Activated CD4-positive, alpha-beta T cell treated with anti-CD3 and anti-CD28 coated beads for 24 hours (primary cell): ENCODE measurements around the gene RNF41.
"Not testable (repeated sequence)": the region's sequence is repeated elsewhere in the genome, so short reads cannot be mapped to it uniquely, and the experiment has no call there.

ENCODE experiments used
- DNase-seq, 2 donors: peaks; one replicate each; pipeline ENCODE4 v3.0.0-alpha.2; 2020; ENCODE audit warnings: low read depth in 2 of 2

RNF41 gene

DNA sequence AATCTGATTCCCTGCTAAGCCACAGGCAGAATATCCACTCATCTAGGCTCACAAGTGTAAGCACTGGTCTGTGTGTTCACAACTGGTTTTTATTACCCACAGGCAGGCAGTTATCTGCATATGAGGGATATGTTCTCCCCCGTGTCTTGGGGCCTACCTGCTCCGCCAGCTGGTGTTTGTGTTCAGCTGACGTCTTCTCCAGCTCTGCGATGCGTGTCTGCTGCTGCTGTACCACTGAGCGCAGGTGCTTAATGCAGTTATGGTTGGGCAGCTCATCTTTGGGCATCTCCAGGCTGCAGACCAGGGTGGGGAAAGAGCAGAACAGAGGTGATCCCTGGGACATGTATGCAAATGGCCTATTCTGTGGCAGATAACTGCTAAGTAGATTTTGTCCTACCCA is 13.7 kb downstream of the RNF41 start:
- DNase-seq: no peak

DNA sequence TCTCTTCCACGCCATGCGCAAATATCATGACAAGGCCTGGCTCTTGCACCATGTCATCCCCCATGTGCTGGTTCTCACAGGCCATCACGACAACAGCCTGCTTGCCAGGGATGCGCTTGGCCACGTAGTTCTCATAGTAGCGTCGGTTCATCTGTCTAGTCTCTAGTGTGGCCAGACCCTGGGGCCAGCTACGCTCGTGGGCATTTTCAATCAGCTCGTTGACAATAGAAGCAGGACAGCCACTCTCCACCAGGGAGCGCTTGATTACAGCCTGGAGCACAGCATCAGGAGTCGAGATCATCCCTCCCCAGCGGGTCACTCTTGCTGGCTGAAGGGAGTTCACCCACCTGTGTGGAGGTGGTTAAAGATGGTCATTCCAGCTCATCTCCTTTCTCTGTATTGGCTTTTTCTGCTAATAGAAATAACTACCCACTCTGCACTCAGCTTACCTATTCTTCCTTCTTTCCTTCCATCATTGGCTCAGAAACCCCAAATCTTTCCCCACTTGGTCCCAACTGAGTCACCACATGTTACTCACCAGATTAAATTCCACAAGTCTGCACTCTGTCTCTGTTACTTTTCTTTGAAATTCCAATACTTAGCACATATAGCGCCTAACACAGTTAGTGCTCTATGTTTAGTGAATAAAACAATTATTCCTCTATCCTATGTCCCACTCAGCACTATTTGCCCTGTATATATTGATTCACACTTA is 15.1 kb downstream of the RNF41 start:
- no peak for DNase-seq

DNA sequence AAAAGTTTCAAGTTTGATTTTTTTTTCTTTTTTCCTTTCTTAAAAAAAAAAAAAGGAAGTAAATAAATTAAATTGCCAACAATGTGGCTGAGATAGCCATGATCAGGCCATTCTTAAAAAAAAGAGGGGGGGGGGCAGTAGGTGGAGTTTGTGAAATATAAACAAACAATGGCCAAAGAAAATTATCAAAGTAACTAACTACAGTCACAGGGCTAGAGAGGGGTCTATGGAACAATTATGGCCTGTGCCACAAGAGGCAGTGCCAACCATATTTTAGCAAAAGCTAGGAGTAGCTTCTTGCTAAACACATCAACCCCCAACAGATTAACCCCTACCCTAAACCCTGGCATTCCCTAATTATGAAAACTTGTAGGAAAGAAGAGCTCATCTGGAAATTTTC is 16.3 kb downstream of the RNF41 start:
- DNase-seq: no peak

DNA sequence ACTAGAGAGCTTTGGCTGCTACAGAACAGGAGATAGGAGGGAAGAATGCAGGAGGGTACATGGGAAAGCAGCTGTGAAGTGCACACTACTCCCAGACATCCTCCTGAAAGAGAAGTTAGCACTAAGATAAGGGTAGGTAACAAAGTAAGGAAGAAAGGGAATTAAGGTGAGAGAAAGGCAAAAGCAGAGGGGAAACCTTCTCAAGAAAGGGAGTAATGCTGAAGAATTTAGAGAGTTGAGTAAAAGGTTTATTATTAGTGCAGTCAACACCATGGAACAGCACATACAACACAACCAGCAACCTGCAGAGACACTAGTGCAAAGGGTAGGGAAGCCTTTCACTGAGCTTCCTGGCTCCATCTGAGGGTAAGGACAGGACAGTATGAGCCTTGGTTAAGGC is 17.4 kb downstream of the RNF41 start:
- DNase-seq: no peak

- DNase-seq: no peak
Measured at GRCh38 chr12:56202838-56203237, 18.9 kb downstream of the RNF41 start.

- no peak for DNase-seq
Measured at GRCh38 chr12:56202366-56202765, 19.4 kb downstream of the RNF41 start.

- no peak for DNase-seq
Measured at GRCh38 chr12:56198836-56199235, 22.9 kb downstream of the RNF41 start.

- no peak for DNase-seq
Measured at GRCh38 chr12:56197921-56198635, 23.6 kb downstream of the RNF41 start.

- DNase-seq: not testable (repeated sequence)
Measured at GRCh38 chr12:56196818-56197550, 24.7 kb downstream of the RNF41 start.

DNA sequence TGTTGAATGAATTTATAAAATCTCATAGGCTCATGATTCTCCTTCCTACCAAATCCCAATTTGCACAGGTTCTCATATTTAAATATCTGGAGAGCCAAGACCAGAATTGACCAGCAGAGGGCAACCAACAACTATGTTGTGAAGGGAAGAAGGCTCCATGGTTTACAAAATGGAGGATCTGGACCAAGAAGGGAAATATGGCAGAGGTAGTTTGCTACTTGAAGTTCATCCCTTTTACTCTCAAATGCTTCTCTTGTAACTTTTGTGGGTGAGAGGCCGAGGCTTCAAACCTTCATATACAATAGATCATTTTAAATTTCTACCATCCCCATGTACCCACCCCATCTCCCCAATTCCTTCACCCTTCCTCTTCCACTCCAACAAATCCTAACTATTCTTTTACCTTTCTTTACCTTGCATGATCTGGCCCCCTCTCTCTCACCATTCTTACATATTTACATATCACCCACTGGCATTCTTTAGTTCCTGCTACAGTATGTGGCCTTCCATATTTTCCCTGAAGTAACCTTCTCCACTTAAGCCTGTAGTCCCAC is 28.6 kb downstream of the RNF41 start:
- DNase-seq: peak; percentile 62 to 74

GRCh38 chr12:56192582-56192981 is 29.1 kb downstream of the RNF41 start:
- no peak for DNase-seq

DNA sequence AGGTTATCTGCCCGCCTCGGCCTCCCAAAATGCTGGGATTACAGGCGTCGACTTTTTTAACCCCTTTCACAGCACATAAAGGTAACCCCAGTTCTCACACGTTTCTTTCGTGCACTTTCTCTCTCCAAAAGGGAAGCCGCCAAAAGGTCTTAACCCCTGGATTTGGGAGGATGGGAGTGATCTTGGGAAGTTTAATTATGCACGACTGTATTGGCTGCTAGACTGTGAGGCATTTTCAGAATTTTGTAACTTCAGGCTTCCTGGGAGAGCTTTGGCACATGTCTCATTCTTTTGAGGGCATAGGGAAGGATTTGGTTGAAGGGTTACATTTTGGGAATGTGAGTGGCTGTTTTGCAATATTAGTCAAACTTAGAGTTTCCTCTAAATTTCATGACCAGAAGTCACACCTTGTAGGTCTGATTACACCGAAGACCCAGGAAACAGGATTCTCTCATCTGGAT is 31.0 kb downstream of the RNF41 start:
- no peak for DNase-seq

- peak; percentile 87 for DNase-seq
Measured at GRCh38 chr12:56189918-56190694, 31.6 kb downstream of the RNF41 start.

DNA sequence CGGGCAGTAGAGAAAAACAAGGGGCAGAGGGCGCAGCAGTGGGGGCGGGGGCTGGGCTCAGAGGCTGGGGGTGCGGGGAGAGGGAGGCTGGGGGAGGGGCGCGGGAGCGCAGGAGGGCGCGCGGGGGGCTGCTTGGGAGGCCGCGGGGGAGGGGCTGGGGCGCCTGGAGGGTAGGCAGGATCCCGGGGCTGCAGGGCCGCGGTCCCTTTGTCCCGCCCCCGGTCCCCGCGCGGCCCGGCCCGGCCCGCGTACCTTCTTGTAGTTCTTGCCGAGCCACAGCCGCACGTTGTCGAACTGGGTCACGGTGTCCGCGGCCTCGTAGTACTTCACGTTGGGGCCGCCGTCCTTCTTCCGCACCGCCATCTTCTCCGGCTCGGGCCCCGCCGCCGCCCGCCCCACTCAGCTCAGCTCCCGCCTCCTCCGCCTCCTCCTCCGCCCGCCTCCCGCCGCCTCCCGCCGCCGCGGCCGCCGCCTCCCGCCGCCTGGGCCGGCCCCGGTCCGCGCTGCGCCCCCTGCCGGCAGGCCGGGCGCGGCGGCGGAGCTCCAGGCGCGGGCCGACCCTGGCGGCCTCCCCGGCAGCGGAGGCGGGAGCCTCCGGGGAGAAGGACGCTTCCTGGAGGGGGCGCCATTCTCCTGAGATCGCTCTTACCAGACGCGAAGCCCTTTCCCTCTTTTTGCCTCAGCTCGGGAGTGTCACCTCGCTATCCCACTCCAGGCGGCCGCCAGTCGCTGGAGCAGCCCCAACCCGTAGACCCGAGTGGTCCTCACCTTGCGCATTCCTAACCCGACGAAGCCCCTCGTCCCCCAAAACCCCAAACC is 32.4 kb downstream of the RNF41 start, which contains the start of gene SMARCC2:
Gene SMARCC2 (minus strand): TSS at position 385 of the 819 bp plus-strand sequence. CDS start 22 bp downstream, at position 363.
- peak; percentile 78 to 80 for DNase-seq

- no peak for DNase-seq
Measured at GRCh38 chr12:56188778-56189098, 33.0 kb downstream of the RNF41 start.

DNA sequence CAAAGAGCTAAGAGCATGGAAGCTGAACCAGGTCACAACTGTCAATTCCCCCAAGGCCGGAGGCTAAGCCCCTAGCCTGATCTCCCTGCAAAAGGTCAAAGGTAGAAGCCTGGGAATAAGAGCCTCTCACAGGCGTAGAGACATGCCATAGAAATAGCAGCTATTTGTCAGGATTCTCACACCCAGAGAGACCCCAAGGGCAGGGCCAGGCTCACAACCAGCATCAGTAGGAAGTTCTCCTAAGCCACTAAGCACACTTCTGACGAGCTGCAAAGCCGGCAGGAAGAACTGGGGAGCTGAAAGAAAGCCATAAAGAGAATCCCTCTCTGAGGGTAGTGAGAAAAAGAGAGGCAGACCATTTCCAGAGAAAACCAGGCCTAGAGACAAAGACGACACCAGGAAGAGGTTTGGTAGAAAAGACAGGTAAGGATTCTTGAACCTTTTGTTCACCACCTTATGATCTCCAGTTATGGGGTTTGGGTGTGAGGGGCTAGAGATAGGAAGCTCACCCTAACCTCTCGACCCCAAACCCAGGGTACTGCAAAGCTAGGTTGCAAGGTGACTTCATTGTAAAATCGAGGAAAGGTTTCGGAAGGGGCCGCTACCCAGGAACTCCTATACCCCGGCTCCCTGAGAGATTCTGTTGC is 33.5 kb downstream of the RNF41 start:
- DNase-seq: no peak

DNA sequence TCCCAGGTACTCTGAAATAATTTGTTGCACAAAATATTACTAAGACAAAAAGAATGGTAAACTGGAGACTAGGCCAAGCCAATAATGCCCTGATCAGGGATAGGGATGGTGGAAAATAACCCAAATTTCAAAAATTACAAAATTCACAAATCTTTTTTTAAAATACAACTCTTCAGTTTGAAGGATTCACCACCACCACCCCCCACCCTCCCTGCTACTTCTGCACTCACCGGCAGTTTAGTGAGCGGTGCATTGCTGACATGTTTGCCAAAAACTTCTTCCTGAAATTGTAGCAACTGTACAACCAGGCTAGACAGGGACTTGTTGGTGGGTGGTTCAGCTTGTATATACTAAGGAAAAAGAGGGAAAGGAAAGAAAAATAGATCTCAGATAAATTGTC is 34.8 kb downstream of the RNF41 start:
- DNase-seq: no peak

- no peak for DNase-seq
Measured at GRCh38 chr12:56178347-56178746, 43.4 kb downstream of the RNF41 start.

DNA sequence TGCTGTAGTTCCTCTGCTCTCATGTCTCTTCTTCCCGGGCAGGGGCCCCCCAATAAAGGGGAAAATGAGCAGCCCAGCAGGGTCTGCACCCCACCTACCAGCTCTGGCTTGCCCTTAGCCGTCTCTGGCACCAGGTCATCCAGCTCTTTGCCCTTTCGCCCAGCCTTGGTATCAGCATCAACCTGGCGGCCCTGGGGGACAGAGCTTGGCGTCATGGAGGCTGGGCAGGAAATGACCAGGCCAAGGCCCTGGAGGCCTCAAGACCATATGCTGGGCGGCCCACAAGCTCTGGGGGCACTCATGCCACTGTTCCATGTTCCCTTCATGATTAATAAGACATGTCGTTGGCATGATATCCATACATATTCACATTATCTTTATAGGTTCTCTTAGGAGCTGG is 48.9 kb downstream of the RNF41 start:
- no peak for DNase-seq

- no peak for DNase-seq
Measured at GRCh38 chr12:56169229-56169759, 52.4 kb downstream of the RNF41 start.
